Thoracic aorta (tissue), 2 donors: ENCODE data around the gene GPC6. TPM values are rescaled to one million over a fixed set of nuclear protein-coding genes. Genes with fewer than 3 reads are reported as not detected.

Experiments
- ATAC-seq: fragments of 150-250 bp; one replicate; pipeline ENCODE4 v1.8.0; 2017; ENCODE audit warnings: low read depth; ENCODE audit not compliant: insufficient number of reproducible peaks, low FRiP score
- DNase-seq: peaks from one replicate; pipeline ENCODE4 v3.0.0-alpha.2; 2020; ENCODE audit warnings: low spot score
- H3K27ac ChIP-seq, 2 donors: fragments of 200-600 bp; sonication (generic); 1 replicate in 1 of 2; 2 replicates in 1 of 2; pipeline ENCODE4 v1.5.1; 2016; ENCODE audit warnings: mild to moderate bottlenecking in 2 of 2, moderate library complexity in 2 of 2
- H3K27me3 ChIP-seq: fragments of 200-600 bp; sonication (generic); replicated peaks from 2 replicates; pipeline ENCODE4 v1.6.0; 2016; ENCODE audit warnings: mild to moderate bottlenecking; ENCODE audit not compliant: insufficient read depth
- H3K36me3 ChIP-seq: fragments of 200-600 bp; sonication (generic); one replicate; pipeline ENCODE4 v1.5.1; 2016
- H3K4me1 ChIP-seq, 2 donors: fragments of 200-600 bp; sonication (generic); 1 replicate in 1 of 2; 2 replicates in 1 of 2; pipeline versions ENCODE4 v1.5.1 to v1.6.0; 2016; ENCODE audit warnings: low read depth in 2 of 2, mild to moderate bottlenecking in 1 of 2; ENCODE audit not compliant: control insufficient read depth in 1 of 2
- H3K4me3 ChIP-seq: fragments of 200-600 bp; sonication (generic); 2 replicates; pipeline ENCODE4 v1.5.1; 2016; ENCODE audit warnings: mild to moderate bottlenecking
- H3K9me3 ChIP-seq: fragments of 200-600 bp; sonication (generic); 2 replicates; pipeline ENCODE4 v1.5.1; 2016
- CTCF ChIP-seq: fragments of 200-600 bp; sonication (generic); IDR thresholded peaks from one replicate; pipeline ENCODE4 v1.5.1; 2019; ENCODE audit warnings: antibody characterized with exemption
- total RNA-seq, 2 donors: library from RNA; depleted of rRNA; stranded (reverse); fragments of >200 nt; gene quantifications; one replicate each; pipeline versions ENCODE4 v1.1.0 to v1.2.3, GENCODE V29; 2016

Gene GPC6
- total RNA-seq, 2 donors from 2014 or later: 34.9 to 56.4 TPM

DNA sequence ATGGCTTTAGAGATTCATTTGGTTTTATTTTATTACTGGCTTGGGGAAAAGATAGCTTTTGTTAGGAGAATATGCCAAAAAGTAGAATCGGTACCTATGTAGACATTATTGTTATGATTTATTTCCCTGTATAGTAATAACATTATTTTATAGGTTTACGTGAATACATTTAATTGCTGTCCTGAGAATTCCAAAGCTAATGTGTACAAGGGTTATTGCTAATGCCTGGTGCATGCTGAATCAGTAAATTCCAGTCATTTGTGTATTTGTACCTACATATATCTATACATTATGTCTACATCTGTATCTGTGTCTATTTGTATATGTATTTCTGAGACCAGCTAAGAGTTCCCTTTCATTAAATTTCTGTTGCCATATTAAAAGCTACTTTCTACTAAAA is 550.9 kb downstream of the GPC6 start:
- H3K27me3 ChIP-seq: no peaks in the 10 kb centered on the region
- peak overlapping the region; percentile 25 to 57 for H3K27ac ChIP-seq
- no peak for TF ChIP-seq CTCF
- H3K4me3 ChIP-seq: no peak overlapping the region
- DNase-seq (no peak), ATAC-seq (no peak)
- H3K9me3 ChIP-seq: no peaks in the 10 kb centered on the region
- no peaks in the 10 kb centered on the region for H3K36me3 ChIP-seq
- H3K4me1 ChIP-seq: peaks cover 27 to 47% of the 10 kb centered on the region in 2 donors

DNA sequence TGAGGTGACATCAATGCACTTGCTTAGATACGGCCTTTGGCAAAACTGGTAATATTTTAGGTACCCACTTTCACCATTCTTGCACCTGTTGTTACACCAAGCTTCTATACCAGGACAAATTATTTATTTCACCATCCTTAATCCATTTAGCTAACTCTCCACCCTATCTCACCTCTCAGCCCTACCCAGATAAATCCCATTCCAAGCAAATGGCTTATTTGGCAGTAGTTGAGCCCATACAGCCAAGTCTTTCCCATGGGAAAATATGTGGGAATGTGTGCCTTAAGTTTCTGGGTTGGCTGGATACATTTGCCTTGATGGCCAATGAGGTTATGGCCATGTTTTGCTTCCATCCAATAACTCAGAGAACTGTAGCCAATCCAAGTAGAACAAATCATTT is 551.9 kb downstream of the GPC6 start:
- H3K4me1 ChIP-seq: peaks cover 27 to 47% of the 10 kb centered on the region in 2 donors
- DNase-seq (no peak), ATAC-seq (no peak)
- no peak for TF ChIP-seq CTCF
- no peak overlapping the region for H3K4me3 ChIP-seq
- peak overlapping the region; percentile 19 to 50 for H3K27ac ChIP-seq
- H3K27me3 ChIP-seq: no peaks in the 10 kb centered on the region
- no peaks in the 10 kb centered on the region for H3K9me3 ChIP-seq
- H3K36me3 ChIP-seq: no peaks in the 10 kb centered on the region

DNA sequence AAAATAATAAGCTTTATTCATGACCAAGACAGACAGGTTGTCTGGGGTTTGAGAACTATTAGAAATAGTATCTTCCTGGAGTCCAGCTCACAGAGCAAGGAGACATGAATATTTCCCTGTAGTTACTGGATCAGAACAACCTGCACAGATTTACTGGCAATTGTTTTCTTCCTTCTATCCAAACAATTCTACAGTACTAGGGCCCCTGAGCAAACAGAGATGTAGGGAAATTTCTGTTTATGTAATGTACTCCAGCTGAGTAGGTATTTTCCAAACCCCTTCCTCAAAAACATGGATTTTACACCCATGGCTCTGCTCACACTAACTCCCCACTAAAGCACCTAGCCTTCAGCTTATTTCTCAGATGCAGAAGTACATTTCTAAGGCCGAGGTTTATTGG is 557.6 kb downstream of the GPC6 start:
- no peaks in the 10 kb centered on the region for H3K27me3 ChIP-seq
- no peak for TF ChIP-seq CTCF
- ATAC-seq: no peak
- H3K36me3 ChIP-seq: no peaks in the 10 kb centered on the region
- H3K9me3 ChIP-seq: no peaks in the 10 kb centered on the region
- DNase-seq: no peak
- H3K4me1 ChIP-seq: no peaks in the 10 kb centered on the region
- H3K4me3 ChIP-seq: no peak overlapping the region
- no peak overlapping the region for H3K27ac ChIP-seq

DNA sequence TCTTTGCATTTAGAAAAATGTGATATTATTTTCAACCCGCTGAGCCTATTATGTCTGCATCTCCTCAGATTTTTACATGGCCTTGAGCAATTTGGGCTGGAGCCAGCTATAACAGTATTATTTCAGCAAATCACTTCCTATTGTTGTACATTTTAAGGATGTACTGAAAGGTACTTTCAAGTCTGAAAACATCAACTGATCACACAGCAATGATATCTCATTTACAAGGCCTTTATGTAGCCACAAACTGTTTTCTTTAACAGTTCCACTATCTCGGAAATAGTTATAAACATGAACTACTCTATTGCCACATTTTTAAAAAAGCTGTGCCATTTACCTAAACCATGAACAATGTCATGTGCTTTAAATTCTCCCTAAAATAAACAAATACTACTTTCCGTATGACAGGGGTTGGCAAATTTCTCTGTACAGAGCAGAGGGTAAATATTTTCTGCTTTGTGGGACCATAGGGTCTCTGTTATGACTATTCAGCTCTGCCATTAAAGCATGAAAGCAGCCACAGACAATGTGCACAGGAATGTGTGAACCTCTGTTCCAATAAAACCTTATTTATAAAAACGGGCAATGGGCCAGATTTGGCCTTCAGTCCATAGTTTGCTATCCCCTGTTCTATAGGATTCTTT is 560.4 kb downstream of the GPC6 start:
- H3K27ac ChIP-seq: no peak overlapping the region
- ATAC-seq (no peak), DNase-seq (no peak)
- TF ChIP-seq CTCF: no peak
- no peak overlapping the region for H3K4me3 ChIP-seq
- H3K27me3 ChIP-seq: no peaks in the 10 kb centered on the region
- H3K36me3 ChIP-seq: no peaks in the 10 kb centered on the region
- H3K9me3 ChIP-seq: no peaks in the 10 kb centered on the region
- no peaks in the 10 kb centered on the region for H3K4me1 ChIP-seq

GRCh38 chr13:93788456-93788855 is 561.8 kb downstream of the GPC6 start:
- Histone ChIP-seq H3K9me3 (no peaks in the 10 kb centered on the region), H3K4me3 (no peak overlapping the region), H3K27ac (no peak overlapping the region), H3K27me3 (no peaks in the 10 kb centered on the region), H3K36me3 (no peaks in the 10 kb centered on the region), H3K4me1 (no peaks in the 10 kb centered on the region)
- DNase-seq: no peak
- no peak for TF ChIP-seq CTCF
- ATAC-seq: no peak
